ENCODE results near the gene PROSER2. TPM values are rescaled to one million over a fixed set of nuclear protein-coding genes. Genes with fewer than 3 reads are reported as not detected.

PROSER2 gene
- total RNA-seq, 2 donors from 2014 or later = 24.7 to 39.9 TPM

DNA sequence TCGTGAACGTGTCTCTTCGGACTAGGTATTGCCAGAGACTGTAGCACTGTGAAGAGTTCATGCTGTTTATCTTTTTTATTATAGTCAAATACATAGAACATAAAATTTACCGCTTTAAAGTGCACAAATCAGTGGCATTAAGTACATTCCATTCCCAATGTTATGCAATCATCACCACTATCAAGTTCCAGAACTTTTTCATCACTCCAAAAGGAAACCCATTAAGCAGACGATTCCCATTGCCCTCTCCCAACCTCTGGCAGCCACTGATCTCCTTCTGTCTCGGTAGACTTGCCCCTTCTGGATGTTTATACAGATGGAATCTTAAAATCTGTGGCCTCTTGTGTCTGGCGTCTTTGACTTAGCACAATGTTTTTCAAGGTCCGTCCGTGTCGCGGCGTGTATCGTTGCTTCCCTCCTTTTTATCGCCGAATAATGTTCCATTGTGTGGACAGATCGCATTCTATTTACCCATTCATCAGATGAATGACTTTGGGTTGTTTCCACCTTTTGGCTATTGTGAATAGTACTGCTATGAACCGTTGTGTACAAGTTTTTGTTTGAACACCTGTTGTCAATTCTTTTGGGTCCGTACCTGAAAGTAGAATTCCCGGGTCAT is 2.7 kb downstream of the PROSER2 start:
- Histone ChIP-seq H3K4me1 (replicated peaks) (no peaks in the 10 kb centered on the region), H3K4me3 (peak overlapping the region in 1 of 2 donors; percentile 96), H3K9me3 (no peaks in the 10 kb centered on the region), H3K27me3 (replicated peaks; ENCODE audit: insufficient read depth) (no peaks in the 10 kb centered on the region), H3K36me3 (no peaks in the 10 kb centered on the region), H3K27ac (peak overlapping the region; percentile 92 to 93)
- TF ChIP-seq, protein P1, sequence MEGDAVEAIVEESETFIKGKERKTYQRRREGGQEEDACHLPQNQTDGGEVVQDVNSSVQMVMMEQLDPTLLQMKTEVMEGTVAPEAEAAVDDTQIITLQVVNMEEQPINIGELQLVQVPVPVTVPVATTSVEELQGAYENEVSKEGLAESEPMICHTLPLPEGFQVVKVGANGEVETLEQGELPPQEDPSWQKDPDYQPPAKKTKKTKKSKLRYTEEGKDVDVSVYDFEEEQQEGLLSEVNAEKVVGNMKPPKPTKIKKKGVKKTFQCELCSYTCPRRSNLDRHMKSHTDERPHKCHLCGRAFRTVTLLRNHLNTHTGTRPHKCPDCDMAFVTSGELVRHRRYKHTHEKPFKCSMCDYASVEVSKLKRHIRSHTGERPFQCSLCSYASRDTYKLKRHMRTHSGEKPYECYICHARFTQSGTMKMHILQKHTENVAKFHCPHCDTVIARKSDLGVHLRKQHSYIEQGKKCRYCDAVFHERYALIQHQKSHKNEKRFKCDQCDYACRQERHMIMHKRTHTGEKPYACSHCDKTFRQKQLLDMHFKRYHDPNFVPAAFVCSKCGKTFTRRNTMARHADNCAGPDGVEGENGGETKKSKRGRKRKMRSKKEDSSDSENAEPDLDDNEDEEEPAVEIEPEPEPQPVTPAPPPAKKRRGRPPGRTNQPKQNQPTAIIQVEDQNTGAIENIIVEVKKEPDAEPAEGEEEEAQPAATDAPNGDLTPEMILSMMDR (IDR thresholded peaks at IDR 0.05) = no peak
- TF ChIP-seq POLR2AphosphoS5 (IDR thresholded peaks at IDR 0.05) (peak; percentile 70), POLR2A (IDR thresholded peaks at IDR 0.05) (no peak)
- intact Hi-C loops (cut with DNase I) = no loop called here
- DNase-seq (ENCODE audit: low spot score) = peak; percentile 8
- WGBS = 46% methylated on average over 19 of the region's 19 CpGs

DNA sequence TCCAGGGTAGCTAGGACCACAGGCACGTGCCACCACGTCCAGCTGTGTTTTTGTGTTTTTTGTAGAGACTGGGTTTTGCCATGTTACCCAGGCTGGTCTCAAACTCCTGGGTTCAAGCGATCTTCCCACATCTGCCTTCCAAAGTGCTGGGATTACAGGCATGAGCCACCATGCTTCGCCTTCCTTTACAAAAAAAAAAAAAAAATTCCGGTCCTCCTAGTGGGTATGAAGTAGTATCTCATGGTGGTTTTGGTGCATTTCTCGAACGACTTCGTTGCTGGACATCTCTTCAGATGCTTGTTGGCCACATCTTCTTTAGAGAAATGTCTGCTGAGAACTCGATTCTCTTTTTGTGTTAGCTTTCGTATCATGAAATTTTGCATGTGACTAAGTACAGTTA is 3.9 kb downstream of the PROSER2 start:
- H3K36me3 ChIP-seq = no peaks in the 10 kb centered on the region
- no peaks in the 10 kb centered on the region for H3K9me3 ChIP-seq
- no peaks in the 10 kb centered on the region for H3K27me3 ChIP-seq (replicated peaks; ENCODE audit: insufficient read depth)
- TF ChIP-seq, protein P1 (IDR thresholded peaks at IDR 0.05) = no peak
- no peak for TF ChIP-seq POLR2A (IDR thresholded peaks at IDR 0.05)
- no peak for TF ChIP-seq POLR2AphosphoS5 (IDR thresholded peaks at IDR 0.05)
- 93% methylated on average over 10 of the region's 10 CpGs for WGBS
- no peak overlapping the region for H3K27ac ChIP-seq
- intact Hi-C loops (cut with DNase I) = no loop called here
- no peak for DNase-seq (ENCODE audit: low spot score)
- no peaks in the 10 kb centered on the region for H3K4me1 ChIP-seq (replicated peaks)
- no peak overlapping the region for H3K4me3 ChIP-seq

DNA sequence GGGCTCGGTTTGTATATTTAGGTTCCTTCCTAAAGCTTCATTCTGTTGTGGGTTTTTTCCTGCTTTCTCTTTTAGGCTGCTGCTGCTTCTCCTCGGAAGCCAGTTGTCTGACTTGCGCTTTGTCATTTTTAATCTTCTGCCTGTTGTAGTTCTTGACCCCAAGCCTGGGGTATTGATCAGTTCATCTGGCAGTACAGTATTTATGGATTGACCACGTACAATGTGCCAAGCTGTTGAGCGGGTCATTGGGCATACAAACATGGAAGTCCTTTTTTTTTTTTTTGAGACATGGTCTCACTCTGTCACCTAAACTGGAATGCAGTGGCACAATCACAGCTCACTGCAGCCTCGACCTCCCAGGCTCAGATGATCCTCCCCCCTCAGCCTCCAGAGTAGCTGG is 4.3 kb downstream of the PROSER2 start:
- Histone ChIP-seq H3K9me3 (no peaks in the 10 kb centered on the region), H3K36me3 (no peaks in the 10 kb centered on the region), H3K27ac (no peak overlapping the region), H3K4me3 (no peak overlapping the region), H3K4me1 (replicated peaks) (no peaks in the 10 kb centered on the region), H3K27me3 (replicated peaks; ENCODE audit: insufficient read depth) (no peaks in the 10 kb centered on the region)
- no peak for DNase-seq (ENCODE audit: low spot score)
- TF ChIP-seq POLR2A (IDR thresholded peaks at IDR 0.05) = no peak
- TF ChIP-seq, protein P1 (IDR thresholded peaks at IDR 0.05) = no peak
- no peak for TF ChIP-seq POLR2AphosphoS5 (IDR thresholded peaks at IDR 0.05)
- intact Hi-C loops (cut with DNase I) = no loop called here
- 90% methylated on average over 6 of the region's 6 CpGs for WGBS

DNA sequence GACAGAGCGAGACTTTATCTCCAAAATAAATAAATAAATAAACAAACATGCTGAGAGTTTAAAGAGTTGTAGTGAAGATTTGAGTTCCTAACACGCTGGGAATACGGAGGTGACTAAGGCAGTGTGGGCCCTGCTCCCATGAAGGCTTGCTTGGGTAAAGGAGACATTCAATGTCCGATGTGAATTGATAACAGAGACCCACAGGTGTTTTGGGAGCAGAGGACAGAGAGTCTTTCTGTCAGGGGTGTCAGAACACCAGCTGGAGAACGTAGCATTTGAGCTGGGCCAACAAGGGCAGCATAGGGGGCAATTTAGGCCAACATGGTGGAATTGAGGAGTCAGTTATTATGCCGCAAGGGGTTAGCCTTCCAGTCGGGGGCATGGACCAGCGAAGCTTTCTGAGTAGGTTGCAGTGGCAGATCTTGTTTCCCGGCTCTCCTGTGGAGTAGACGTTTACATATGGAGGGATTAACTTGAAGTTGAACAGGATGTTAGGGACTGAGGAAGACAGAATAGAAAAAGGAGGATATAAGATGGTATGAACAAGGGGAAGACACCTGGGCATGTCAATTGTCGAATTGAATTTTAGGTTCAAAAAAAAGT is 5.6 kb downstream of the PROSER2 start:
- Histone ChIP-seq H3K4me1 (replicated peaks) (no peaks in the 10 kb centered on the region), H3K36me3 (no peaks in the 10 kb centered on the region), H3K4me3 (no peak overlapping the region), H3K9me3 (no peaks in the 10 kb centered on the region), H3K27me3 (replicated peaks; ENCODE audit: insufficient read depth) (no peaks in the 10 kb centered on the region), H3K27ac (no peak overlapping the region)
- no peak for DNase-seq (ENCODE audit: low spot score)
- intact Hi-C loops (cut with DNase I) = no loop called here
- TF ChIP-seq, protein P1 (IDR thresholded peaks at IDR 0.05) = no peak
- TF ChIP-seq POLR2A (IDR thresholded peaks at IDR 0.05) = no peak
- 87% methylated on average over 11 of the region's 11 CpGs for WGBS
